ENCODE data around the gene SLC41A3.

The SLC41A3 gene

DNA sequence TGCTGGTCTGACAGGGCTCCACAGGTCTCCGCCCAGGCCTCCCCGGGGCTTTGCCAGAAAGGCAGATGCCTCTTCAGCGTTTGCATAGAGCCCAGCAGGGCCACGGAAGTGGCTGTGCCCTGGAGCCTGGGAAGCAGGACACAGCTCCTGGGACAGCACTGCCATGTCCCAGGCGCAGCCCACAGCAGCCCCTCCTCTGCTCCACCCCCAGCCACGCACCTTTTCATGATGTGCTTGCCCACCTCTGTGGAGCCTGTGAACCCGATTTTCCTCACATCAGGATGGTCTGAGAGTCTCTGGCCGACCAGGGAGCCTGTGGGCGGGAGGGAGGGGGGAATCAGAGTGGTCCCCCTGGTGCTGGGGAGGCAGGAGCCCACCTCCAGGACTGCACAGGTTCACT is 33.9 kb upstream of the SLC41A3 start:
- Mint-ChIP-seq H3K36me3 (ENCODE audit: low read depth) (no peaks in the 10 kb centered on the region), H3K27me3 (ENCODE audit: low read depth) (peaks cover 6% of the 10 kb centered on the region), H3K9me3 (no peaks in the 10 kb centered on the region), H3K27ac (no peak overlapping the region), H3K4me3 (no peak overlapping the region), H3K4me1 (no peaks in the 10 kb centered on the region)
- TF ChIP-seq CTCF (IDR thresholded peaks at IDR 0.05; ENCODE audit: unreplicated experiment in 3 of 3): no peak

- Mint-ChIP-seq H3K27ac (no peak overlapping the region), H3K4me3 (no peak overlapping the region), H3K36me3 (ENCODE audit: low read depth) (no peaks in the 10 kb centered on the region), H3K4me1 (no peaks in the 10 kb centered on the region), H3K9me3 (no peaks in the 10 kb centered on the region), H3K27me3 (ENCODE audit: low read depth) (peaks cover 6% of the 10 kb centered on the region)
- TF ChIP-seq CTCF (IDR thresholded peaks at IDR 0.05; ENCODE audit: unreplicated experiment in 3 of 3): no peak
These were observed 33.3 kb upstream of the SLC41A3 start for GRCh38 chr3:126117212-126117611.

DNA sequence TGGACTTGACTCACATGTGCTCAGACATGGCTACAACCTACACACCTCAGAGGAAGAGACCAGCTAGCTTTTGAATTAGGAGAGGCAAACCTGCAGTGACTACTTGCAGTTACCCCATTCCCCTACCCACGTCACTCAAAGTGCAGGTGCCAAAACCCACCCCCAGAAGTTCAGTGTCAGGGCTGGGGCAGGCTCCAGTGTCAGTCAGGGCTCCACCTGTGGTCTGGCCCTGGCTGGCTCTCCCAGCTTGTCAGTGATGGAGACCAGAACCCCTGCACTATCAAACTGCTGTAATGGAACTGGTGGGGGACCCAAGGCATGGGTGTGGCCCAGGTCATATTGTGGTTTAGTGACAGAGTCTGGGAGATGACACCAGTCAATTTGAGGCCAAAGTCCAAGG is 32.6 kb upstream of the SLC41A3 start:
- Mint-ChIP-seq H3K4me1 (no peaks in the 10 kb centered on the region), H3K9me3 (no peaks in the 10 kb centered on the region), H3K4me3 (no peak overlapping the region), H3K36me3 (ENCODE audit: low read depth) (no peaks in the 10 kb centered on the region), H3K27ac (no peak overlapping the region), H3K27me3 (ENCODE audit: low read depth) (peaks cover 8% of the 10 kb centered on the region)
- TF ChIP-seq CTCF (IDR thresholded peaks at IDR 0.05; ENCODE audit: unreplicated experiment in 3 of 3): no peak

GRCh38 chr3:126114443-126115386 is 30.8 kb upstream of the SLC41A3 start:
- TF ChIP-seq CTCF (IDR thresholded peaks at IDR 0.05; ENCODE audit: unreplicated experiment in 3 of 3): no peak
- Mint-ChIP-seq H3K4me3 (no peak overlapping the region), H3K36me3 (ENCODE audit: low read depth) (no peaks in the 10 kb centered on the region), H3K27ac (no peak overlapping the region), H3K9me3 (no peaks in the 10 kb centered on the region), H3K27me3 (ENCODE audit: low read depth) (peaks cover 9% of the 10 kb centered on the region), H3K4me1 (no peaks in the 10 kb centered on the region)

DNA sequence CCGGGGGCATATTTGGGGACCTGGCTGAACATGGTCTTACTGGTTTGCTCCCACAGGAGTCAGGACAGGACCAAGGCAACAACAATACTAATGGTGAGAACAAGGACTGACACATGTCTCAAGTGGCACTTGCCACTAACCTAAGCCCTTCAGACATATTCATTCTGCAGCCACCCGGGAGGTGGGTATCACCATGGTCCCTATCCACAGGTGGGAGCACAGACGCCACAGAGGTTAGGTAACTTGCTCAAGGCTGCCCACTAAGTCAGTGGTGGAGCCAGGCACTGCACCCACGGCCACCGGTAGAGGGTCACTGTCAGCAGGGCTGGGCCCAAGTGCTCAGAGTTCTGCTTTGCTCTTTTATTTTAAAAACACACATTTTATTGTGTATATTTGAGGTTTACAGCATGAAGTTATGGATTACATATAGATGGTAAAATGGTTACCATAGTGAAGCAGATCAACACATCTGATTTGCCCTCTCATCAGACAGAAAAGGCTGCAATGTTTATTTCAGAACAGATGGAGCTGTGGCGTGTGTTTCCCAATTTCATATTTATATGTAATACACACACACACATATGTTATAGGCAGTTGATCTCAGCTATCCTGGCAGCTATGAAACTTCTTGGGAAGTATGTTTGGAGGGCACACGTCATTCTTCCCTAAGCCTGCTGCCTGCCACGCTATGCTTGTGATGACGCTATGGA is 30.0 kb upstream of the SLC41A3 start:
- no peak overlapping the region for H3K27ac Mint-ChIP-seq
- no peaks in the 10 kb centered on the region for H3K36me3 Mint-ChIP-seq (ENCODE audit: low read depth)
- no peak overlapping the region for H3K4me3 Mint-ChIP-seq
- no peaks in the 10 kb centered on the region for H3K4me1 Mint-ChIP-seq
- no peaks in the 10 kb centered on the region for H3K9me3 Mint-ChIP-seq
- peaks cover 6% of the 10 kb centered on the region for H3K27me3 Mint-ChIP-seq (ENCODE audit: low read depth)
- TF ChIP-seq CTCF (IDR thresholded peaks at IDR 0.05; ENCODE audit: unreplicated experiment in 3 of 3): peak; percentile 27 to 41 (median 36)

All from nephron (organoid).